ENCODE results near the gene ERFL.

The ERFL gene

DNA sequence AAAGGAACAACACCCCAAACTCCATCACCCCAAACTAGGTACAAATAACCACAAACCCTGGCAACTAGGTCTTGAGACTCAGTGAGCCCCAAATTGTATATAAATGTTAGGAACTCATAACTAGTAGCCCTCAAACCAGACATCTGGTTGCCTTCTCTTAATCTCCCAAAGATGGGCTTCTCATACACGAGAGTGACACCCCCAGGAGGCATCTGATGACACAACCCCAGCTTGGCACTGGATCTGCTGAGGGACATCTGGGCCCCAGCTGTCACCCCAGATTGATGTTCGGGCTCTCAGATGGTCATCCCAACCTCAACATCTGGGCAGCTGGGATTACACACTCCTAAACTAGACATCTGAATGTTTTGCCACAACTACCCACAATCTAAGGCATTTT is 16.1 kb upstream of the ERFL start:
- Histone ChIP-seq H3K4me1 (ENCODE audit: insufficient read depth, low read length, severe bottlenecking) (peaks cover 68% of the 10 kb centered on the region), H3K9me2 (ENCODE audit: low read depth, low read length) (no peaks in the 10 kb centered on the region), H3K9me3 (ENCODE audit: low read length) (no peaks in the 10 kb centered on the region), H3F3A (ENCODE audit: insufficient read depth, low read length) (no peaks in the 10 kb centered on the region), H3K79me2 (ENCODE audit: insufficient read depth, low read length) (no peaks in the 10 kb centered on the region), H2AFZ (ENCODE audit: low read length) (no peak overlapping the region), H3K4me2 (ENCODE audit: low read length) (peak overlapping the region; percentile 31), H3K4me3 (ENCODE audit: low read depth, low read length, poor library complexity, severe bottlenecking) (peak overlapping the region; percentile 19), H3K9ac (ENCODE audit: low read length) (peak overlapping the region; percentile 60), H4K20me1 (ENCODE audit: insufficient read depth, low read length) (no peaks in the 10 kb centered on the region), H3K27me3 (ENCODE audit: insufficient read depth, low read length) (no peaks in the 10 kb centered on the region), H3K27ac (ENCODE audit: low read depth, low read length, poor library complexity, severe bottlenecking) (peak overlapping the region; percentile 93), H3K36me3 (ENCODE audit: insufficient read depth, low read length) (no peaks in the 10 kb centered on the region)
- TF ChIP-seq EZH2 (IDR thresholded peaks at IDR 0.05; ENCODE audit: borderline replicate concordance, low read length) (no peak), CTCF (IDR thresholded peaks at IDR 0.05; ENCODE audit: low read length) (no peak)

DNA sequence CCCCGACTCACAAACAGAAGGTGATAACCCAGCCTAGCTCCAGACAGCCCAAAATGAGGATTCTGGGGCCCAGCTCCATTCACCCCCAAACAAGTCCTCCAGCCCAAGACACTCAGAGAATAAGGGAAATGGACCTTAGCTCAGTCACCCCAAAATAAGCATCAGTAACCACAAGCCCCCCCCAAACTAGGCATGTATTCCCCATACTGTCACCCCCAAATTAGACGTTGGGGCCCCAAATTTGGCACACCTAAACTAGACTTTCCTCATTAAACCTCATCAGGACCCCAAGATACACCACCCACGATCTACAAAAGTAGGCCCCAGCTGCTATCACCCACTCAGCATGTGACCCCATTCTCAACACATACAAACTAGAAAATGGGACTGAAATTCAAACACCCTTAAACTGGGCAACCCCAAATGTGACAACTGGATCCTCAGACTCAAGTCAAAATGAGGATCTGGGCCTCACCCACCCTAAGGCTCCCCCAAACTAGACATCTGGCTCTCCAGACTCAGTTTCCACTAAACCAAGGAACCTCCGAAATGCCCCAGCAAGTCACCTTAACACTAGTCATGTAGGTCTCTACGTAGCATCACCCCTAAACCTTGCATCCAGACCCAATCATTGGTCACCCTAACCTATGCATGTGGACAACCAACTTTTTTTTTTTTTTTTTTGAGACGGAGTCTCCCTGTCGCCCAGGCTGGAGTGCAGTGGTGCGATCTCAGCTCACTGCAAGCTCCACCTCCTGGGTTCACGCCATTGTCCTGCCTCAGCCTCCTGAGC is 13.4 kb upstream of the ERFL start:
- Histone ChIP-seq H2AFZ (ENCODE audit: low read length) (no peak overlapping the region), H3K9me2 (ENCODE audit: low read depth, low read length) (no peaks in the 10 kb centered on the region), H3K27me3 (ENCODE audit: insufficient read depth, low read length) (peaks cover 9% of the 10 kb centered on the region; the same call in 1 of the 2 replicates), H3K27ac (ENCODE audit: low read depth, low read length, poor library complexity, severe bottlenecking) (no peak overlapping the region), H3F3A (ENCODE audit: insufficient read depth, low read length) (peaks cover 7% of the 10 kb centered on the region; the same call in 1 of the 2 replicates), H3K36me3 (ENCODE audit: insufficient read depth, low read length) (no peaks in the 10 kb centered on the region), H3K9me3 (ENCODE audit: low read length) (no peaks in the 10 kb centered on the region), H3K4me3 (ENCODE audit: low read depth, low read length, poor library complexity, severe bottlenecking) (no peak overlapping the region), H3K79me2 (ENCODE audit: insufficient read depth, low read length) (no peaks in the 10 kb centered on the region), H4K20me1 (ENCODE audit: insufficient read depth, low read length) (no peaks in the 10 kb centered on the region), H3K4me1 (ENCODE audit: insufficient read depth, low read length, severe bottlenecking) (peaks cover 63% of the 10 kb centered on the region), H3K9ac (ENCODE audit: low read length) (no peak overlapping the region; the same call in 1 of the 2 replicates), H3K4me2 (ENCODE audit: low read length) (peak overlapping the region; percentile 75)
- no peak for TF ChIP-seq CTCF (IDR thresholded peaks at IDR 0.05; ENCODE audit: low read length)
- no peak for TF ChIP-seq EZH2 (IDR thresholded peaks at IDR 0.05; ENCODE audit: borderline replicate concordance, low read length)

DNA sequence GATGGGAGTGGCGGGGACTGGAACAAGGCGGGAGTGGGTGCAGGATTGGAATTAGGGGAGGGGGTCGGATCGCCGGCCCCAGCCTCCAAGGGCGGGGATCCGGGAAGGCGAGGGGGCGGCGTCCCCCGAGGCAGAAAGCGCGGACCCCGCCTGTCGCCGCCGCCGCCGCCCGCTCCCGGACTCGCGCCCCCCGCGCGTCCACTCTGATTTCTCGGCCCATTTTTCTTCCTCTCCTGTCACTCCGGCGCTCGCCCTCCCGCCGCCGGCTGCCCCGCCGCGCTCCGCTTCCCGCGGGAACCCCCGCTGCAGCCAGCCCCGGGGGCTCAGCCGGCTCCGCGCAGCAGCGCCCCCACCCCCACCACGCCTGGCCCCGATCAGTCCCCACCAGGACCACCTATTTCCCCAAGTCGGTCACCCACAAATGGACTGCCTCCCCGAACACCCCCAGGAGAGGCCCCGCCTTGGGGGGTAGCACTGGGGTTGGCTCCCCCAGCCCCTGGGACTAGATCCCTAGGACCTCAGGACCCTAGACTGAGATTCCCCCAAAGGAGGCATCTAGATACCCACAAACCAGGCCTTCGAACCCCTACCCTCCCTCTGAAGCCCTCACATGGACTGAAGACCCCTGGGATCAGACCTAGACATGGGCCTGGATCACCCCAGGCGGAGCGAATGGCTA is 12.6 kb upstream of the ERFL start:
- H3F3A ChIP-seq (ENCODE audit: insufficient read depth, low read length) = peaks cover 7% of the 10 kb centered on the region; the same call in 1 of the 2 replicates
- H3K9me2 ChIP-seq (ENCODE audit: low read depth, low read length) = no peaks in the 10 kb centered on the region
- H3K4me2 ChIP-seq (ENCODE audit: low read length) = peak overlapping the region; percentile 75
- peaks cover 10% of the 10 kb centered on the region; the same call in 1 of the 2 replicates for H3K27me3 ChIP-seq (ENCODE audit: insufficient read depth, low read length)
- no peaks in the 10 kb centered on the region for H3K36me3 ChIP-seq (ENCODE audit: insufficient read depth, low read length)
- no peak overlapping the region for H2AFZ ChIP-seq (ENCODE audit: low read length)
- H3K27ac ChIP-seq (ENCODE audit: low read depth, low read length, poor library complexity, severe bottlenecking) = no peak overlapping the region
- no peaks in the 10 kb centered on the region for H3K79me2 ChIP-seq (ENCODE audit: insufficient read depth, low read length)
- H4K20me1 ChIP-seq (ENCODE audit: insufficient read depth, low read length) = no peaks in the 10 kb centered on the region
- peak overlapping the region; percentile 52; the same call in 1 of the 2 replicates for H3K9ac ChIP-seq (ENCODE audit: low read length)
- no peaks in the 10 kb centered on the region for H3K9me3 ChIP-seq (ENCODE audit: low read length)
- no peak for TF ChIP-seq EZH2 (IDR thresholded peaks at IDR 0.05; ENCODE audit: borderline replicate concordance, low read length)
- no peak for TF ChIP-seq CTCF (IDR thresholded peaks at IDR 0.05; ENCODE audit: low read length)
- H3K4me1 ChIP-seq (ENCODE audit: insufficient read depth, low read length, severe bottlenecking) = peaks cover 65% of the 10 kb centered on the region
- H3K4me3 ChIP-seq (ENCODE audit: low read depth, low read length, poor library complexity, severe bottlenecking) = peak overlapping the region; percentile 53

Measured in OCI-LY1 (cell line).